Breast epithelium (tissue), 4 donors: Measurements from ENCODE around the gene HDLBP. TPM values are rescaled to one million over a fixed set of nuclear protein-coding genes. Genes with fewer than 3 reads are reported as not detected.

Experiments used
- DNase-seq, 2 donors: peaks; one replicate each; pipeline ENCODE4 v3.0.0-alpha.2; 2019; ENCODE audit warnings: low spot score in 2 of 2
- H3K27ac ChIP-seq, 2 donors: fragments of 200-600 bp; sonication (generic) in 1 of 2; one replicate each; pipeline ENCODE4 v1.5.1; 2016 to 2019; ENCODE audit warnings: mild to moderate bottlenecking in 1 of 2
- H3K27me3 ChIP-seq, 2 donors: fragments of 200-600 bp; sonication (generic) in 1 of 2; one replicate each; pipeline versions ENCODE4 v1.5.1 to v1.6.0; 2017 to 2019; ENCODE audit warnings: control low read depth in 1 of 2, mild to moderate bottlenecking in 1 of 2
- H3K36me3 ChIP-seq: fragments of 200-600 bp; one replicate; pipeline ENCODE4 v1.5.1; 2019
- H3K4me1 ChIP-seq, 2 donors: fragments of 200-600 bp; sonication (generic); one replicate each; pipeline ENCODE4 v1.5.1; 2016 to 2019; ENCODE audit warnings: control low read depth in 1 of 2
- H3K4me3 ChIP-seq, 3 donors: fragments of 200-600 bp; sonication (generic); 1 replicate in 2 of 3; 2 replicates in 1 of 3; pipeline ENCODE4 v1.5.1; 2016 to 2019; ENCODE audit warnings: mild to moderate bottlenecking in 3 of 3, moderate library complexity in 2 of 3
- H3K9me3 ChIP-seq, 2 donors: fragments of 200-600 bp; sonication (generic) in 1 of 2; one replicate each; pipeline ENCODE4 v1.5.1; 2016 to 2019; ENCODE audit warnings: control low read depth in 1 of 2
- POLR2A ChIP-seq: fragments of 450-650 bp; IDR thresholded peaks from one replicate; pipeline ENCODE4 v1.6.1; 2016; ENCODE audit warnings: antibody characterized with exemption, mild to moderate bottlenecking, moderate library complexity
- POLR2AphosphoS5 ChIP-seq, 3 donors: sonication (generic); formaldehyde crosslinking; IDR thresholded peaks; one replicate each; pipeline ENCODE4 v1.6.1; 2017; ENCODE audit warnings: antibody characterized with exemption in 3 of 3
- intact Hi-C: fragments of 100-400 bp; cut with DNase I; formaldehyde crosslinking; loops from one replicate; pipeline ENCODE4 v1.15.1; 2023; ENCODE audit warnings: low total_unique reads
- total RNA-seq, 3 donors: library from RNA; depleted of rRNA; stranded (reverse); fragments of >200 nt; gene quantifications; one replicate each; pipeline ENCODE4 v1.1.0, GENCODE V29; 2016
- TF ChIP-seq, protein P1 (sequence below), 3 donors: fragments of 450-650 bp; IDR thresholded peaks; one replicate each; pipeline ENCODE4 v1.5.1; 2016 to 2017; ENCODE audit warnings: antibody characterized with exemption in 3 of 3, mild to moderate bottlenecking in 3 of 3, moderate library complexity in 3 of 3

HDLBP gene
- total RNA-seq, 3 donors from 2014 or later: 339 to 515 (median 383) TPM

DNA sequence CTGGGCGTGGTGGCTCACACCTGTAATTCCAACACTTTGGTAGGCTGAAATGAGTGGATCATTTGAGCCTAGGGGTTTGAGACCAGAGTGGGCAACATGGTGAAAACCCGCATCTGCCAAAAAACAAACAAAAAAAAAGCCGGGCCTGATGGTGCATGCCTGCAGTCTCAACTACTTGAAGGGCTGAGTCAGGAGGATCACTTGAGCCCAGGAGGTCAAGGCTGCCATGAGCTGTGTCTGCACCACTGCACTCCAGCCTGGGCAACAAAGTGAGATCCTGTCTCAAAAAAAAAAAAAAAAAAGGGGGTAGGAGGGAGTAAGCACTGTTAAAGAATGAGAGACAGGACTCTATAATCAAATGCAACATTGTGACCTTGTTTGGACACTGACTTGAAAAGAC, 54.6 kb downstream of the HDLBP start:
- no peak overlapping the region for H3K27ac ChIP-seq
- H3K4me1 ChIP-seq: no peaks in the 10 kb centered on the region
- peaks cover 5% of the 10 kb centered on the region for H3K36me3 ChIP-seq
- no peaks in the 10 kb centered on the region for H3K27me3 ChIP-seq
- no peak for DNase-seq
- H3K9me3 ChIP-seq: no peaks in the 10 kb centered on the region
- intact Hi-C loops: no loop called here
- no peak for TF ChIP-seq POLR2A
- TF ChIP-seq, protein P1, sequence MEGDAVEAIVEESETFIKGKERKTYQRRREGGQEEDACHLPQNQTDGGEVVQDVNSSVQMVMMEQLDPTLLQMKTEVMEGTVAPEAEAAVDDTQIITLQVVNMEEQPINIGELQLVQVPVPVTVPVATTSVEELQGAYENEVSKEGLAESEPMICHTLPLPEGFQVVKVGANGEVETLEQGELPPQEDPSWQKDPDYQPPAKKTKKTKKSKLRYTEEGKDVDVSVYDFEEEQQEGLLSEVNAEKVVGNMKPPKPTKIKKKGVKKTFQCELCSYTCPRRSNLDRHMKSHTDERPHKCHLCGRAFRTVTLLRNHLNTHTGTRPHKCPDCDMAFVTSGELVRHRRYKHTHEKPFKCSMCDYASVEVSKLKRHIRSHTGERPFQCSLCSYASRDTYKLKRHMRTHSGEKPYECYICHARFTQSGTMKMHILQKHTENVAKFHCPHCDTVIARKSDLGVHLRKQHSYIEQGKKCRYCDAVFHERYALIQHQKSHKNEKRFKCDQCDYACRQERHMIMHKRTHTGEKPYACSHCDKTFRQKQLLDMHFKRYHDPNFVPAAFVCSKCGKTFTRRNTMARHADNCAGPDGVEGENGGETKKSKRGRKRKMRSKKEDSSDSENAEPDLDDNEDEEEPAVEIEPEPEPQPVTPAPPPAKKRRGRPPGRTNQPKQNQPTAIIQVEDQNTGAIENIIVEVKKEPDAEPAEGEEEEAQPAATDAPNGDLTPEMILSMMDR (IDR thresholded peaks at IDR 0.05): no peak
- no peak overlapping the region for H3K4me3 ChIP-seq

DNA sequence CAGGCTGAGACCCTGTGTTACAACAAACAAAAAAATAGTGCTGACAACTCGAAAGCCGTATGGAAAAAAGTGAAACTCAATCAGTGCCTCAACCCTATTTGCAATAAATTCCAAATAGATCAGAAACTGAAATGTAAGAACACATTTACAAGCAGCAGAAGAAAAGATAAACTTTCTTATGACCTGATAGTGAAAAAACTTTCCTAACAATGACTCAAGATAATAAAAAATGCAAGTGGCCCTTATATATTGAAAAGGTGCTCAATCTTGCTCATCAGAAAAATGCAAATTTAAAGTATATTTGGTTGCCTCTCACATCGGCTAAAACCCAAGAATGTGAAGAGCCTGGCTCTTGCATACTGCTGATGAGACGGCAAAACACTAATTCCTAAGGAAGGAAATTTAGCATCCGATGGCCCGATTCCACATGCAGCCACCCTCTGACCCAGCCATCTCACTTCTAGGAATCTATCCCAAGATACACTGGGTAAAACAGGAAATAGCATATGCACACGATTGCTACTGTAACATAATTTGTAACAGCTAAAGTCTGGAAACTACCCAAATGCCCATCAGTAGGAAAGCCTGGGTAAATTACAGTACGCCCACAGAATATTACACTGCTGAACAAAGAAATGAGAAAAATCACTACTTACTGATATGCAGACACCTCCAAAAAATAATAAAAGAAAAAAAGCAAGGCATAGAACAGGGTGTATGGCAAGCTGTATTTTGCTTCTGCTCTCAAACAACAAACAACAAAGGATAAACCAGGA, 56.8 kb downstream of the HDLBP start:
- H3K4me3 ChIP-seq: no peak overlapping the region
- H3K27ac ChIP-seq: no peak overlapping the region
- H3K27me3 ChIP-seq: no peaks in the 10 kb centered on the region
- intact Hi-C loops: no loop called here
- H3K4me1 ChIP-seq: no peaks in the 10 kb centered on the region
- TF ChIP-seq, protein P1 (IDR thresholded peaks at IDR 0.05): no peak
- TF ChIP-seq POLR2A (no peak), POLR2AphosphoS5 (IDR thresholded peaks at IDR 0.05) (no peak)
- no peaks in the 10 kb centered on the region for H3K9me3 ChIP-seq
- peaks cover 5% of the 10 kb centered on the region for H3K36me3 ChIP-seq
- no peak for DNase-seq

DNA sequence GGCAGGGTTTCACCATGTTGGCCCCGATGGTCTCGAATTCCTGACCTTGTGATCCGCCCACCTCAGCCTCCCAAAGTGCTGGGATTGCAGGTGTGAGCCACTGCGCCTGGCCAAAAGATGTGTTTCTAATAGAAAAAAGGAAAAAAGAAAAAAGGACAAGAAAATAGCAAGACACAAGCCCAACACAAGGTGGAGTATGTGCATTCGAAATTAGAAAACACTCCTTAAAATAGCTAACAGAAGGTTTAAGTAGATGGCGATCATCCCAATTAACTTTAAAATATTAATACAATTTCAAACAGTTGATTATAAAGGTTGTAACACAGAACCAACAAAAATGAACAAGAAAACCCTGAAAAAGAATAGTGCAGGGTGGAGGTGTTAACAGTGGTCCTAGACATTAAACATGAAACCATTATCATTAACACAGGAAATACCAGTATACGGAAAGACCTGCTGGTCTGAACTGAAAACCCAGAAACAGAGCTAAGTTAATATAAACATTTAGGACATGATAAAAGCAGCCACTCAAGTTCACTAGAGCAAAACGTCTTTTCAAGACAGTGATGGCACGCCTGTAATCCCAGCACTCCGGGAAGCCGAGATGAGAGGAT, 57.9 kb downstream of the HDLBP start:
- Histone ChIP-seq H3K4me3 (no peak overlapping the region), H3K36me3 (peaks cover 5% of the 10 kb centered on the region), H3K4me1 (no peaks in the 10 kb centered on the region), H3K27me3 (no peaks in the 10 kb centered on the region), H3K9me3 (no peaks in the 10 kb centered on the region), H3K27ac (no peak overlapping the region)
- DNase-seq: no peak
- TF ChIP-seq, protein P1 (IDR thresholded peaks at IDR 0.05): peak in 1 of 3 donors; percentile 8
- no peak for TF ChIP-seq POLR2AphosphoS5 (IDR thresholded peaks at IDR 0.05)
- intact Hi-C loops: no loop called here

DNA sequence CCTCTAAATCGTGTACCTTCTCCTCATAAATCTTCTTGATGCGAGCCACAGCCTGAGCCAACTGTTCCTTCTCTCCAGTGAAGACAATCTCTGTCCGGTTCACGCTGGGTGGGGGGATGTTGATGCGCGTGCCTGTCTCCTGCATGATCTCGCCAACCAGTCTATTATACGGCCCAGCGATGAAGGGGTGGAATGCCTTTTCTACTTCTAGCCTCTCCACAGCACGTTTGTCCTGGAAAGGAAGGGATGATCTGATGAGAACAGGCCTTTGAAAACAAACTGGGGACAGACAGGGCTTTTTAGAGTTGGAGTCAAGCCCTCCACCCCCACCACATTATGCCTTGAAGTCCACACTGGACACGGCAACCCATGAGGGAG, 59.3 kb downstream of the HDLBP start:
- Histone ChIP-seq H3K4me3 (no peak overlapping the region), H3K9me3 (no peaks in the 10 kb centered on the region), H3K36me3 (peaks cover 5% of the 10 kb centered on the region), H3K4me1 (no peaks in the 10 kb centered on the region), H3K27me3 (no peaks in the 10 kb centered on the region), H3K27ac (no peak overlapping the region)
- DNase-seq: no peak
- intact Hi-C loops: no loop called here
- TF ChIP-seq, protein P1 (IDR thresholded peaks at IDR 0.05): no peak
- TF ChIP-seq POLR2A (no peak), POLR2AphosphoS5 (IDR thresholded peaks at IDR 0.05) (no peak)

DNA sequence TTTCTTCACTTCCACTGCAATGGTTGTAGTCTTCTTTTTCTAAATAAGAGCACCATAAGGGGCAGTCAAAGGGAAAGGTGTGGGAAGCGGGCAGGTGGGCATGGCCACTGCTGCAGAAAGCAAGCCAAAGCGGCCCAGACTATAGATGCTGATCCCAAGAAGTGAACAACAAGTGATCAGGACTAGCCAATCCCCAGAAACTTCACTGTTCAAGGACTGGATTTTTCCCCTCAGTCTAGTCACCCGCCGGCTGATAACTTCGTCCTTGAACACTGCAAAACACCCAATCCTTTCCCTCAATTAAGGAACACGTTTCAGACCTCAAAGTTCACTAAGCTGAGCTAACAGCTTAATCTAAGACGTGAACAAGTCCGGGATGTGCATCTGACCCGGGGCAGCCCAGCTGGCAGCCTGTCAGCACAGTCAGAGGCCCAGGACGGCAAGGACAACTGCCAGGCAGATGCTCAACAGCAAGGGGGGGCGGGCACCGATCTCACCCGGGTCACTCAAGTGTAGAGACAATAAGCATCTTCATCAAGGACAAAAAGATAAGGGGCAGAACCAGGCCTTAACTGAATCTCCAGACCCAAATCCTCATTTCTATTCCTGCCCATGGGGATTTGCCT, 59.8 kb downstream of the HDLBP start:
- Histone ChIP-seq H3K27me3 (no peaks in the 10 kb centered on the region), H3K36me3 (peaks cover 5% of the 10 kb centered on the region), H3K4me3 (no peak overlapping the region), H3K27ac (no peak overlapping the region), H3K4me1 (no peaks in the 10 kb centered on the region), H3K9me3 (no peaks in the 10 kb centered on the region)
- intact Hi-C loops: no loop called here
- DNase-seq: no peak
- TF ChIP-seq, protein P1 (IDR thresholded peaks at IDR 0.05): no peak
- no peak for TF ChIP-seq POLR2AphosphoS5 (IDR thresholded peaks at IDR 0.05)
- no peak for TF ChIP-seq POLR2A
